GM18858 (cell line): ENCODE measurements around the gene ZNF764.
"Not testable (repeated sequence)": the region's sequence is repeated elsewhere in the genome, so short reads cannot be mapped to it uniquely, and the experiment has no call there.

Source experiments
- ATAC-seq: cut with Tn5 transposase; IDR thresholded peaks from one replicate; pipeline ENCODE4 v1.9.1; 2021; ENCODE audit not compliant: unreplicated experiment

ZNF764 gene

GRCh38 chr16:30528799-30529457 lies 29.2 kb downstream of the ZNF764 start:
- ATAC-seq: no peak

- peak; percentile 10 for ATAC-seq
Measured at GRCh38 chr16:30527635-30528178, 30.5 kb downstream of the ZNF764 start.

- ATAC-seq: peak; percentile 65
Measured at GRCh38 chr16:30526823-30527634, 31.1 kb downstream of the ZNF764 start.

GRCh38 chr16:30526137-30526822 lies 31.9 kb downstream of the ZNF764 start, which contains the start of gene ZNF768:
ZNF768 (minus strand) TSS chr16:30526566; CDS start chr16:30526413, 153 bp downstream.
- no peak for ATAC-seq

- no peak for ATAC-seq
Measured at GRCh38 chr16:30525844-30526136, 32.4 kb downstream of the ZNF764 start.

- ATAC-seq: no peak
Measured at GRCh38 chr16:30524575-30525568, 33.3 kb downstream of the ZNF764 start.

- no peak for ATAC-seq
Measured at GRCh38 chr16:30523768-30524574, 34.2 kb downstream of the ZNF764 start.

- ATAC-seq: not testable (repeated sequence)
Measured at GRCh38 chr16:30522702-30523463, 35.3 kb downstream of the ZNF764 start.

- ATAC-seq: no peak
Measured at GRCh38 chr16:30521873-30522641, 36.1 kb downstream of the ZNF764 start.

GRCh38 chr16:30521476-30521872 lies 36.7 kb downstream of the ZNF764 start:
- ATAC-seq: no peak

GRCh38 chr16:30519120-30520049 lies 38.8 kb downstream of the ZNF764 start:
- ATAC-seq: no peak

- no peak for ATAC-seq
Measured at GRCh38 chr16:30518552-30518951, 39.6 kb downstream of the ZNF764 start.

- ATAC-seq: no peak
Measured at GRCh38 chr16:30515275-30515674, 42.9 kb downstream of the ZNF764 start.

GRCh38 chr16:30511509-30511908 lies 46.7 kb downstream of the ZNF764 start:
- ATAC-seq: no peak

- no peak for ATAC-seq
Measured at GRCh38 chr16:30510376-30510938, 47.7 kb downstream of the ZNF764 start.

- no peak for ATAC-seq
Measured at GRCh38 chr16:30509081-30509765, 49.0 kb downstream of the ZNF764 start.
